Trophoblast cell (in vitro differentiated cells and primary cell): ENCODE measurements around the gene RELL2.
"Not testable (repeated sequence)": the region's sequence is repeated elsewhere in the genome, so short reads cannot be mapped to it uniquely, and the experiment has no call there.

Source experiments
- DNase-seq, 2 donors: peaks; one replicate each; pipeline ENCODE4 v3.0.0-alpha.2; 2016
- H2AFZ ChIP-seq: 2 replicates; pipeline ENCODE4 v1.6.1; 2013; ENCODE audit warnings: low read length, moderate library complexity, mild to moderate bottlenecking; ENCODE audit not compliant: insufficient read depth, poor library complexity
- H2AK5ac ChIP-seq: 2 replicates; pipeline ENCODE4 v1.6.1; 2013; ENCODE audit warnings: mild to moderate bottlenecking, low read length
- H2BK120ac ChIP-seq: 2 replicates; pipeline ENCODE4 v1.6.1; 2013; ENCODE audit warnings: low read length, mild to moderate bottlenecking, moderate library complexity; ENCODE audit not compliant: insufficient read depth, poor library complexity
- H2BK12ac ChIP-seq: 2 replicates; pipeline ENCODE4 v1.6.1; 2013; ENCODE audit warnings: mild to moderate bottlenecking, low read length, moderate library complexity
- H2BK5ac ChIP-seq: 2 replicates; pipeline ENCODE4 v1.6.1; 2013; ENCODE audit warnings: low read length, low read depth, moderate library complexity, mild to moderate bottlenecking; ENCODE audit not compliant: poor library complexity
- H3K14ac ChIP-seq: 2 replicates; pipeline ENCODE4 v1.6.1; 2013; ENCODE audit warnings: mild to moderate bottlenecking, low read length
- H3K18ac ChIP-seq: 2 replicates; pipeline ENCODE4 v1.6.1; 2013; ENCODE audit warnings: mild to moderate bottlenecking, low read length
- H3K23ac ChIP-seq: 2 replicates; pipeline ENCODE4 v1.6.1; 2013; ENCODE audit warnings: low read length
- H3K27ac ChIP-seq: 2 replicates; pipeline ENCODE4 v1.5.1; 2013; ENCODE audit warnings: low read depth, mild to moderate bottlenecking, inconsistent platforms, low read length, moderate library complexity
- H3K27me3 ChIP-seq: 2 replicates; pipeline ENCODE4 v1.6.1; 2013; ENCODE audit warnings: inconsistent platforms, mild to moderate bottlenecking, low read length, moderate library complexity; ENCODE audit not compliant: insufficient read depth
- H3K36me3 ChIP-seq, 2 experiments: 1 replicate in 1 of 2; 2 replicates in 1 of 2; pipeline ENCODE4 v1.6.1; 2013; ENCODE audit warnings: low read length in 2 of 2, mild to moderate bottlenecking in 2 of 2, moderate library complexity in 1 of 2; ENCODE audit not compliant: insufficient read depth in 2 of 2, control insufficient read depth in 1 of 2
- H3K4ac ChIP-seq: 2 replicates; pipeline ENCODE4 v1.6.1; 2013; ENCODE audit warnings: low read depth, mild to moderate bottlenecking, low read length, moderate library complexity
- H3K4me1 ChIP-seq, 2 experiments: 1 replicate in 1 of 2; 2 replicates in 1 of 2; pipeline ENCODE4 v1.6.1; 2013; ENCODE audit warnings: low read length in 2 of 2, mild to moderate bottlenecking in 2 of 2, moderate library complexity in 1 of 2; ENCODE audit not compliant: insufficient read depth in 2 of 2, control insufficient read depth in 1 of 2
- H3K4me2 ChIP-seq: 2 replicates; pipeline ENCODE4 v1.6.1; 2013; ENCODE audit warnings: inconsistent platforms, mild to moderate bottlenecking, low read length, moderate library complexity
- H3K4me3 ChIP-seq: 2 replicates; pipeline ENCODE4 v1.5.1; 2013; ENCODE audit warnings: mild to moderate bottlenecking, low read depth, low read length, inconsistent platforms
- H3K79me1 ChIP-seq: one replicate; pipeline ENCODE4 v1.6.1; 2013; ENCODE audit warnings: low read length
- H3K79me2 ChIP-seq: 2 replicates; pipeline ENCODE4 v1.6.1; 2013; ENCODE audit warnings: low read length, mild to moderate bottlenecking; ENCODE audit not compliant: control insufficient read depth, insufficient read depth, poor library complexity
- H3K9ac ChIP-seq: 2 replicates; pipeline ENCODE4 v1.6.1; 2013; ENCODE audit warnings: mild to moderate bottlenecking, low read length
- H3K9me3 ChIP-seq: 2 replicates; pipeline ENCODE4 v1.6.1; 2013; ENCODE audit warnings: low read depth, mild to moderate bottlenecking, control low read depth, inconsistent platforms, low read length; ENCODE audit not compliant: insufficient read depth
- H4K12ac ChIP-seq: 2 replicates; pipeline ENCODE4 v1.6.1; 2013; ENCODE audit warnings: low read depth, mild to moderate bottlenecking, low read length, moderate library complexity
- H4K8ac ChIP-seq: 2 replicates; pipeline ENCODE4 v1.6.1; 2013; ENCODE audit warnings: low read depth, mild to moderate bottlenecking, low read length, moderate library complexity
- H4K91ac ChIP-seq: one replicate; pipeline ENCODE4 v1.6.1; 2013; ENCODE audit warnings: low read depth, mild to moderate bottlenecking, low read length, moderate library complexity
- WGBS: extraction: QIAGEN DNeasy Blood & Tissue Kit; methylation state at CpG from one replicate; pipeline ENCODE4 v1.1.7; 2013; ENCODE audit warnings: missing lambda C conversion rate; ENCODE audit not compliant: insufficient read length, insufficient coverage; ENCODE audit errors: extremely low coverage; 5-methylcytosine and 5-hydroxymethylcytosine counted together

The RELL2 gene

DNA sequence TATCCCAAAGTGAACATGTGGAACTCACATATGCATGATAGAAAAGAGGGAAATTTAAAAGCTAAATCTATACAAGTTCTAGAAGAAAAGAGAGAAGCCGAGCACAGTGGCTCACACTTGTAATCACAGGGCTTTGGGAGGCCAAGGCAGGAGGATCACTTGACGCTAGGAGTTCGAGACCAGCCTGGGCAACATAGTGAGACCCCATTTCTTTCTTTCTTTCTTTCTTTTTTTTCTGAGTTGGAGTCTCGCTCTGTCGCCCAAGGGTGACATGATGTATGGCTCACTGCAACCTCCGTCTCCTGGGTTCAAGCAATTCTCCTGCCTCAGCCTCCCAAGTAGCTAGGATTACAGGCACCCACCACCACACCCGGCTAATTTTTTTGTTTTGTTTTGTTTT is 26.9 kb upstream of the RELL2 start:
- not testable (repeated sequence) for H3K4me2 ChIP-seq, H3K4me1 ChIP-seq, H2BK12ac ChIP-seq, H3K18ac ChIP-seq, H2AK5ac ChIP-seq, H3K79me1 ChIP-seq, DNase-seq, H4K91ac ChIP-seq, H3K9ac ChIP-seq, H3K36me3 ChIP-seq, H2BK5ac ChIP-seq, H3K23ac ChIP-seq, H3K9me3 ChIP-seq, H3K14ac ChIP-seq, H3K27me3 ChIP-seq, H4K8ac ChIP-seq, H2BK120ac ChIP-seq, H3K4me3 ChIP-seq, H2AFZ ChIP-seq, H3K27ac ChIP-seq, H4K12ac ChIP-seq
- Histone ChIP-seq H3K79me2 (peaks cover 11% of the 10 kb centered on the region), H3K4ac (peak overlapping the region; percentile 62)
- no CpG with 5 or more reads among the region's 7 CpGs for WGBS

DNA sequence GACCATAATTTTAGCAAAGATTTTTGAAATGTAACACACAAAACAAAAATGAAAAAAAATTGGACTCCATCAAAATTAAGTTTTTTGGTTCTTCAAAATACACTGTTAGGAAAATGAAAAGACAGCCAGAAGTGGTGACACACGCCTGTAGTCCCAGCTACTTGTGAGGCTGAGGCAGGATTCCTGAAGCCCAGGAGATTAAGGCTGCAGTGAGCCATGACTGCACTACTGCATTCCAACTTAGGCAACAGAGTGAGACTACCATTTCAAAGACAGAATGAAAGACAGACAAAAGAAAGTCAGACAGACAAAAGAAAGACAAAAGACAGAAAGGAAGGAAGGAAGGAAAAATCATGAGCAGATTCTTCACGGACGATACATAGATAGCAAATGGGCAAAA is 25.5 kb upstream of the RELL2 start:
- H3K4ac ChIP-seq: peak overlapping the region; percentile 91

DNA sequence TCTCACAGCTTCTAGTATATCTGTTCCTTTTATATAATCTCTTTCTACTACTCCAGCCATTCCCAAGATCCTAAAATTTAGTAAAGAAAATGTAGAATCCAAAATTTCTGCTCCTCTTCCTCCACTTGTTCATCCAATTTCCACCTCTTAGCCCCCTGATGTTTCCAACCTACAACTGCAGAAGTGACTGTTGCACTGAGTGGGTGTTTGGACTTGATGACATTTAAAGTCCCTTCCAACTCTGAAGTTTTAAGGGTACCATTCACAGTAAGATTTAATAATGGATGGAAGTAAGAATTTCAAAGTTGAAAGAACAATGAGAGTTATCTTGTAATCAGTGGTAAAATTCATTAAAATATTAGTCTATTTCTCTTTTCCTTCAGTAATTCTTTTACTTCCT is 23.5 kb upstream of the RELL2 start:
- no peak overlapping the region for H3K4me3 ChIP-seq
- no peak overlapping the region for H3K27ac ChIP-seq
- H2AFZ ChIP-seq: no peak overlapping the region
- DNase-seq: no peak
- H2AK5ac ChIP-seq: no peak overlapping the region
- H2BK12ac ChIP-seq: no peak overlapping the region
- H3K14ac ChIP-seq: no peak overlapping the region
- H3K23ac ChIP-seq: no peak overlapping the region
- H3K4ac ChIP-seq: no peak overlapping the region
- no peaks in the 10 kb centered on the region for H3K4me1 ChIP-seq
- H3K79me2 ChIP-seq: peaks cover 17% of the 10 kb centered on the region
- no peaks in the 10 kb centered on the region for H3K27me3 ChIP-seq
- H2BK120ac ChIP-seq: no peak overlapping the region
- H2BK5ac ChIP-seq: no peak overlapping the region
- no peak overlapping the region for H4K12ac ChIP-seq
- no peak overlapping the region for H3K4me2 ChIP-seq
- peaks cover 1% of the 10 kb centered on the region for H3K79me1 ChIP-seq
- no peak overlapping the region for H3K9ac ChIP-seq
- peaks cover 0 to 3% of the 10 kb centered on the region in 2 experiments for H3K36me3 ChIP-seq
- H4K8ac ChIP-seq: no peak overlapping the region
- no peak overlapping the region for H3K18ac ChIP-seq
- H4K91ac ChIP-seq: no peak overlapping the region
- no peaks in the 10 kb centered on the region for H3K9me3 ChIP-seq

More for the DNA sequence above, 25.5 kb upstream of the RELL2 start:
- Histone ChIP-seq H3K27me3 (no peaks in the 10 kb centered on the region), H4K12ac (no peak overlapping the region), H3K18ac (no peak overlapping the region), H3K36me3 (peaks cover 0 to 3% of the 10 kb centered on the region in 2 experiments), H4K8ac (no peak overlapping the region), H3K4me3 (no peak overlapping the region), H2AFZ (no peak overlapping the region), H2BK120ac (no peak overlapping the region), H2AK5ac (no peak overlapping the region), H3K9me3 (no peaks in the 10 kb centered on the region), H3K9ac (no peak overlapping the region), H3K27ac (no peak overlapping the region), H3K79me1 (no peaks in the 10 kb centered on the region), H3K14ac (no peak overlapping the region), H2BK5ac (no peak overlapping the region), H3K4me1 (no peaks in the 10 kb centered on the region), H2BK12ac (no peak overlapping the region), H3K23ac (no peak overlapping the region), H3K79me2 (peaks cover 14% of the 10 kb centered on the region), H3K4me2 (no peak overlapping the region), H4K91ac (no peak overlapping the region)
- no CpG with 5 or more reads among the region's 3 CpGs for WGBS
- peak; percentile 41 to 59 for DNase-seq

DNA sequence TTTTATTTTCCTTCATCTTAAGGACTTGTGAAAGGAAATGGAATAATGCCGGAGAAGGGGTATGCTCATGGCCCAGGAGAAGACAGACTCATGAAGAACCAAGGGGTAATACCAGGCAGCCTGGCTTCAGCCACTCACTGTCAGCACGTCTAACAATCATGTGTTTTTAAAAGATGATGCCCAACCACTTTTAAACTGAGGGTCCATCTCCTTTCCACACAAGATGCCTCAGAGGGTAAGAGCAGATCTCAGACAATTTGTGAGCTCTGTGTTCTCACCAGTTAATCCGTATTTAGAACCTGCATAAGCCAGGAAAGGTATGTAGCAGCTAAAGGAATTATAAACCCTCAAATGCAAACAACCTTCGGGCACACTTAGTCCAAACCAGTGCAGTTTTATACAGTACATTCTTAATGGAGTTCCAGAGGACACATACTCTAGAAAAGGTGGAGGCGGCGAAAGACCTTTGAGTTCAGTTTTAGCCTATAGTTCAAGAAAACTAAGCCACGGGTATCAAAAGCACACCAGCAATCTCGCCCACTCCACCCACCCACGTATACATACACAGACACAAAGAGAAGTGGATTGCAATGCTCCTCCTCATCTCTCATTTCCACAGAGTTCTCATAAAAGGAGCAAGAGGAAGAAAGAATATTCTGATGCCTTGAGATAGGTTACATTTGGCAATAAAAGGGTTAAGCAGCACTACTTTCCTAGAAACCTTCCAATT is 20.6 kb upstream of the RELL2 start:
- Histone ChIP-seq H2BK12ac (no peak overlapping the region), H2BK5ac (no peak overlapping the region), H3K4me1 (no peaks in the 10 kb centered on the region), H4K8ac (no peak overlapping the region), H3K36me3 (peaks cover 3 to 9% of the 10 kb centered on the region in 2 experiments), H3K4me3 (no peak overlapping the region), H4K91ac (no peak overlapping the region), H2AFZ (no peak overlapping the region), H3K79me2 (peaks cover 15% of the 10 kb centered on the region), H3K9ac (no peak overlapping the region), H3K27ac (no peak overlapping the region), H3K4me2 (peak overlapping the region; percentile 28), H2BK120ac (no peak overlapping the region), H2AK5ac (no peak overlapping the region), H3K9me3 (no peaks in the 10 kb centered on the region), H3K23ac (no peak overlapping the region), H3K27me3 (no peaks in the 10 kb centered on the region), H3K4ac (peak overlapping the region; percentile 77), H3K14ac (no peak overlapping the region), H4K12ac (no peak overlapping the region), H3K79me1 (peaks cover 5% of the 10 kb centered on the region), H3K18ac (no peak overlapping the region)
- DNase-seq: no peak
- WGBS: no CpG with 5 or more reads among the region's 9 CpGs
